ENCODE results near the gene SLC11A1. TPM values are rescaled to one million over a fixed set of nuclear protein-coding genes. Genes with fewer than 3 reads are reported as not detected.

SLC11A1 gene
- polyA plus RNA-seq, 3 donors = 184 to 2,019 (median 352) TPM

- whole genome bisulfite sequencing (ENCODE audit: insufficient coverage) = 88% methylated on average over 7 of the region's 10 CpGs
- Mint-ChIP-seq H3K36me3 (no peaks in the 10 kb centered on the region), H3K4me3 (no peak overlapping the region), H3K27ac (no peak overlapping the region), H3K4me1 (peaks cover 6% of the 10 kb centered on the region), H3K27me3 (ENCODE audit: low read depth in 3 of 3) (peaks cover 0 to 6% (median 3%) of the 10 kb centered on the region in 3 donors), H3K9me3 (no peaks in the 10 kb centered on the region)
- Histone ChIP-seq H4K20me1 (ENCODE audit: insufficient read depth, low read length) (no peaks in the 10 kb centered on the region), H3K4me1 (ENCODE audit: control insufficient read depth in 1 of 2, insufficient read depth in 2 of 2, low read length in 2 of 2) (no peaks in the 10 kb centered on the region), H3K9ac (ENCODE audit: insufficient read depth, low read length, poor library complexity, severe bottlenecking) (no peak overlapping the region), H3K27me3 (ENCODE audit: control insufficient read depth in 2 of 2, insufficient read depth in 2 of 2, low read length in 2 of 2) (no peaks in the 10 kb centered on the region), H3K4me3 (replicated peaks in 1 of 3; ENCODE audit: low read depth in 2 of 3, low read length in 3 of 3) (no peak overlapping the region), H2AFZ (ENCODE audit: insufficient read depth, low read depth, low read length, poor library complexity, severe bottlenecking) (no peak overlapping the region), H3K36me3 (replicated peaks in 1 of 2; ENCODE audit: control insufficient read depth in 1 of 2, insufficient read depth in 2 of 2, low read length in 2 of 2) (no peaks in the 10 kb centered on the region), H3K27ac (ENCODE audit: low read depth in 1 of 2, low read length in 2 of 2) (no peak overlapping the region), H3K9me3 (replicated peaks in 1 of 2; ENCODE audit: control insufficient read depth in 1 of 2, insufficient read depth in 1 of 2, low read length in 2 of 2) (no peaks in the 10 kb centered on the region), H3K4me2 (replicated peaks; ENCODE audit: extremely low read depth, low read length, poor library complexity, severe bottlenecking) (no peak overlapping the region), H3K79me2 (ENCODE audit: insufficient read depth, low read length) (no peaks in the 10 kb centered on the region)
- TF ChIP-seq, protein P1, sequence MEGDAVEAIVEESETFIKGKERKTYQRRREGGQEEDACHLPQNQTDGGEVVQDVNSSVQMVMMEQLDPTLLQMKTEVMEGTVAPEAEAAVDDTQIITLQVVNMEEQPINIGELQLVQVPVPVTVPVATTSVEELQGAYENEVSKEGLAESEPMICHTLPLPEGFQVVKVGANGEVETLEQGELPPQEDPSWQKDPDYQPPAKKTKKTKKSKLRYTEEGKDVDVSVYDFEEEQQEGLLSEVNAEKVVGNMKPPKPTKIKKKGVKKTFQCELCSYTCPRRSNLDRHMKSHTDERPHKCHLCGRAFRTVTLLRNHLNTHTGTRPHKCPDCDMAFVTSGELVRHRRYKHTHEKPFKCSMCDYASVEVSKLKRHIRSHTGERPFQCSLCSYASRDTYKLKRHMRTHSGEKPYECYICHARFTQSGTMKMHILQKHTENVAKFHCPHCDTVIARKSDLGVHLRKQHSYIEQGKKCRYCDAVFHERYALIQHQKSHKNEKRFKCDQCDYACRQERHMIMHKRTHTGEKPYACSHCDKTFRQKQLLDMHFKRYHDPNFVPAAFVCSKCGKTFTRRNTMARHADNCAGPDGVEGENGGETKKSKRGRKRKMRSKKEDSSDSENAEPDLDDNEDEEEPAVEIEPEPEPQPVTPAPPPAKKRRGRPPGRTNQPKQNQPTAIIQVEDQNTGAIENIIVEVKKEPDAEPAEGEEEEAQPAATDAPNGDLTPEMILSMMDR (IDR thresholded peaks at IDR 0.05) = no peak
- intact Hi-C loops (cut with micrococcal nuclease) = loop anchor here in 1 of 2 donors (10.0 kb wide), 1 partner anchor 69 kb away; no protein-coding TSS in a partner anchor
- no peak for DNase-seq
Measured at GRCh38 chr2:218425531-218425930, 43.5 kb downstream of the SLC11A1 start.

GRCh38 chr2:218427741-218428140 is 45.7 kb downstream of the SLC11A1 start:
- Histone ChIP-seq H3K27ac (ENCODE audit: low read depth in 1 of 2, low read length in 2 of 2) (no peak overlapping the region), H3K9ac (ENCODE audit: insufficient read depth, low read length, poor library complexity, severe bottlenecking) (no peak overlapping the region), H4K20me1 (ENCODE audit: insufficient read depth, low read length) (no peaks in the 10 kb centered on the region), H3K36me3 (replicated peaks in 1 of 2; ENCODE audit: control insufficient read depth in 1 of 2, insufficient read depth in 2 of 2, low read length in 2 of 2) (no peaks in the 10 kb centered on the region), H3K9me3 (replicated peaks in 1 of 2; ENCODE audit: control insufficient read depth in 1 of 2, insufficient read depth in 1 of 2, low read length in 2 of 2) (no peaks in the 10 kb centered on the region), H3K27me3 (ENCODE audit: control insufficient read depth in 2 of 2, insufficient read depth in 2 of 2, low read length in 2 of 2) (no peaks in the 10 kb centered on the region), H3K4me2 (replicated peaks; ENCODE audit: extremely low read depth, low read length, poor library complexity, severe bottlenecking) (no peak overlapping the region), H2AFZ (ENCODE audit: insufficient read depth, low read depth, low read length, poor library complexity, severe bottlenecking) (no peak overlapping the region), H3K79me2 (ENCODE audit: insufficient read depth, low read length) (no peaks in the 10 kb centered on the region), H3K4me1 (ENCODE audit: control insufficient read depth in 1 of 2, insufficient read depth in 2 of 2, low read length in 2 of 2) (no peaks in the 10 kb centered on the region), H3K4me3 (replicated peaks in 1 of 3; ENCODE audit: low read depth in 2 of 3, low read length in 3 of 3) (no peak overlapping the region)
- intact Hi-C loops (cut with micrococcal nuclease) = loop anchor here in 1 of 2 donors (10.0 kb wide), 1 partner anchor 67 kb away; no protein-coding TSS in a partner anchor
- WGBS (ENCODE audit: insufficient coverage) = 89% methylated on average over 11 of the region's 11 CpGs
- TF ChIP-seq, protein P1 (IDR thresholded peaks at IDR 0.05) = no peak
- H3K36me3 Mint-ChIP-seq = no peaks in the 10 kb centered on the region
- H3K9me3 Mint-ChIP-seq = no peaks in the 10 kb centered on the region
- H3K27ac Mint-ChIP-seq = no peak overlapping the region
- H3K4me1 Mint-ChIP-seq = no peaks in the 10 kb centered on the region
- peaks cover 3 to 6% (median 6%) of the 10 kb centered on the region in 3 donors for H3K27me3 Mint-ChIP-seq (ENCODE audit: low read depth in 3 of 3)
- DNase-seq = no peak
- no peak overlapping the region for H3K4me3 Mint-ChIP-seq

Measured in CD14-positive monocyte (primary cell).